Measurements from ENCODE around the gene HDGFL2.

- TF ChIP-seq, protein P1, sequence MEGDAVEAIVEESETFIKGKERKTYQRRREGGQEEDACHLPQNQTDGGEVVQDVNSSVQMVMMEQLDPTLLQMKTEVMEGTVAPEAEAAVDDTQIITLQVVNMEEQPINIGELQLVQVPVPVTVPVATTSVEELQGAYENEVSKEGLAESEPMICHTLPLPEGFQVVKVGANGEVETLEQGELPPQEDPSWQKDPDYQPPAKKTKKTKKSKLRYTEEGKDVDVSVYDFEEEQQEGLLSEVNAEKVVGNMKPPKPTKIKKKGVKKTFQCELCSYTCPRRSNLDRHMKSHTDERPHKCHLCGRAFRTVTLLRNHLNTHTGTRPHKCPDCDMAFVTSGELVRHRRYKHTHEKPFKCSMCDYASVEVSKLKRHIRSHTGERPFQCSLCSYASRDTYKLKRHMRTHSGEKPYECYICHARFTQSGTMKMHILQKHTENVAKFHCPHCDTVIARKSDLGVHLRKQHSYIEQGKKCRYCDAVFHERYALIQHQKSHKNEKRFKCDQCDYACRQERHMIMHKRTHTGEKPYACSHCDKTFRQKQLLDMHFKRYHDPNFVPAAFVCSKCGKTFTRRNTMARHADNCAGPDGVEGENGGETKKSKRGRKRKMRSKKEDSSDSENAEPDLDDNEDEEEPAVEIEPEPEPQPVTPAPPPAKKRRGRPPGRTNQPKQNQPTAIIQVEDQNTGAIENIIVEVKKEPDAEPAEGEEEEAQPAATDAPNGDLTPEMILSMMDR (IDR thresholded peaks at IDR 0.05; ENCODE audit: low read depth, low read length, missing input control), result no peak
- TF ChIP-seq TAF1 (conservative IDR thresholded peaks at IDR 0.05) (no peak), RAD21 (IDR thresholded peaks at IDR 0.05) (no peak), HNF4G (IDR thresholded peaks at IDR 0.05) (no peak), FOXA2 (IDR thresholded peaks at IDR 0.05) (no peak), YY1 (IDR thresholded peaks at IDR 0.05) (no peak), REST (IDR thresholded peaks at IDR 0.05) (no peak), GABPA (IDR thresholded peaks at IDR 0.05 in 1 of 2, conservative IDR thresholded peaks at IDR 0.05 in 1 of 2) (no peak), ZBTB33 (IDR thresholded peaks at IDR 0.05) (no peak)
- TF ChIP-seq, protein P2, sequence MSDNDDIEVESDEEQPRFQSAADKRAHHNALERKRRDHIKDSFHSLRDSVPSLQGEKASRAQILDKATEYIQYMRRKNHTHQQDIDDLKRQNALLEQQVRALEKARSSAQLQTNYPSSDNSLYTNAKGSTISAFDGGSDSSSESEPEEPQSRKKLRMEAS (IDR thresholded peaks at IDR 0.05), result no peak
Measured at GRCh38 chr19:4516199-4516938, 44.3 kb downstream of the HDGFL2 start.

Measured in liver (tissue), 3 donors.